Endodermal cell (in vitro differentiated cells): ENCODE results near the gene KIAA0825. TPM values are rescaled to one million over a fixed set of nuclear protein-coding genes. Genes with fewer than 3 reads are reported as not detected.
A peak's percentile ranks its signal among the peaks of the same experiment; 100 is the strongest.

Experiments
- DNase-seq: peaks from one replicate; pipeline ENCODE4 v3.0.0-alpha.2; 2017
- H3K27ac ChIP-seq: 2 replicates; pipeline ENCODE4 v1.5.1; 2013; ENCODE audit warnings: mild to moderate bottlenecking, low read depth, low read length, moderate library complexity
- H3K27me3 ChIP-seq: 2 replicates; pipeline ENCODE4 v1.6.1; 2013; ENCODE audit warnings: mild to moderate bottlenecking, low read length, moderate library complexity; ENCODE audit not compliant: insufficient read depth, control insufficient read depth, poor library complexity, severe bottlenecking
- H3K36me3 ChIP-seq: 2 replicates; pipeline ENCODE4 v1.7.0; 2013; ENCODE audit warnings: mild to moderate bottlenecking, low read length, moderate library complexity; ENCODE audit not compliant: control insufficient read depth, insufficient read depth
- H3K4me1 ChIP-seq: one replicate; pipeline ENCODE4 v1.7.0; 2013; ENCODE audit warnings: low read length; ENCODE audit not compliant: control insufficient read depth, insufficient read depth
- H3K4me3 ChIP-seq: 2 replicates; pipeline ENCODE4 v1.5.1; 2013; ENCODE audit warnings: mild to moderate bottlenecking, low read length, moderate library complexity
- H3K9ac ChIP-seq: 2 replicates; pipeline ENCODE4 v1.6.1; 2013; ENCODE audit warnings: mild to moderate bottlenecking, low read length, moderate library complexity; ENCODE audit not compliant: poor library complexity, severe bottlenecking; ENCODE audit errors: extremely low read depth
- H3K9me3 ChIP-seq: 2 replicates; pipeline ENCODE4 v1.6.1; 2013; ENCODE audit warnings: mild to moderate bottlenecking, low read length, moderate library complexity; ENCODE audit not compliant: control insufficient read depth
- H3K27ac Mint-ChIP-seq: 2 replicates; pipeline ENCODE4 v1.8.0; 2020; ENCODE audit warnings: mixed read lengths
- H3K27me3 Mint-ChIP-seq: 2 replicates; pipeline ENCODE4 v1.8.0; 2021; ENCODE audit warnings: mild to moderate bottlenecking, mixed read lengths; ENCODE audit not compliant: insufficient read depth
- H3K36me3 Mint-ChIP-seq: 2 replicates; pipeline ENCODE4 v1.8.0; 2020; ENCODE audit warnings: low read depth, mixed read lengths
- H3K4me1 Mint-ChIP-seq: 2 replicates; pipeline ENCODE4 v1.8.0; 2020; ENCODE audit warnings: mixed read lengths
- H3K4me3 Mint-ChIP-seq: 2 replicates; pipeline ENCODE4 v1.8.0; 2020; ENCODE audit warnings: mild to moderate bottlenecking, moderate library complexity, mixed read lengths
- H3K9me3 Mint-ChIP-seq: 2 replicates; pipeline ENCODE4 v1.8.0; 2020; ENCODE audit warnings: mild to moderate bottlenecking, mixed read lengths
- WGBS, 2 experiments: methylation state at CpG; one replicate each; pipeline versions ENCODE4 v1.1.5 to v1.1.7; 2013; ENCODE audit warnings: missing lambda C conversion rate in 2 of 2, mixed read lengths in 1 of 2; ENCODE audit not compliant: insufficient coverage in 1 of 2, insufficient read length in 1 of 2; 5-methylcytosine and 5-hydroxymethylcytosine counted together
- total RNA-seq, 2 donors: library from RNA; stranded (reverse); fragmentation: NEBNext Ultra II Directional in 1 of 2; extraction: Animal tissue kit (Norgen Biotek cat#: 25700) in 1 of 2; gene quantifications; 2 replicates in 1 of 2; 3 replicates in 1 of 2; pipeline ENCODE4 v1.2.1, GENCODE V29; 2021
- TF ChIP-seq, protein P1 (sequence below): fragments of 200-600 bp; sonication (generic); conservative IDR thresholded peaks from 2 replicates; pipeline ENCODE4 v1.5.0; 2021; ENCODE audit warnings: antibody characterized with exemption, mild to moderate bottlenecking

KIAA0825 gene
- total RNA-seq, 2 donors from 2014 or later = 2.6 to 3.1 TPM

DNA sequence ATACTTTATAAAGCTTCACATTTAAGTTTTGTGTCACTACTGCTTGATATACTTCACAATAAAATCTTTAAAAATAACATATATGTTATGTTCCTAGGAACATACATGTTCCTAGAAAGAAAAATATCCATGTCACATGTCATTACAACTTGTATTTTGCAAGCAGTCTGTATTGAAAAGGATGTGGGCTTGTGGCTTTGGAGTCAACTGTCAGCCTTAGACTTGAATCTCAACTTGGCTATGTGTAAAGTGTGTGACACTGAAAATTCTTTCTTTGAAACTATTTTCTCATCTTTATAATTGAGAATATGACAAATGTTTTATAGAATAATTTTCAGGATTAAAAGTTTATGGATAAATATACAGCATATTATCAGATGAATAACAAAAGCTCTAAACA is 273.1 kb downstream of the KIAA0825 start:
- Mint-ChIP-seq H3K36me3 (peaks cover 80% of the 10 kb centered on the region), H3K4me1 (peaks cover 2% of the 10 kb centered on the region), H3K9me3 (peaks cover 69% of the 10 kb centered on the region), H3K27me3 (no peaks in the 10 kb centered on the region), H3K27ac (no peak overlapping the region), H3K4me3 (no peak overlapping the region)
- peaks cover 37% of the 10 kb centered on the region for H3K36me3 ChIP-seq
- no peaks in the 10 kb centered on the region for H3K4me1 ChIP-seq
- TF ChIP-seq, protein P1, sequence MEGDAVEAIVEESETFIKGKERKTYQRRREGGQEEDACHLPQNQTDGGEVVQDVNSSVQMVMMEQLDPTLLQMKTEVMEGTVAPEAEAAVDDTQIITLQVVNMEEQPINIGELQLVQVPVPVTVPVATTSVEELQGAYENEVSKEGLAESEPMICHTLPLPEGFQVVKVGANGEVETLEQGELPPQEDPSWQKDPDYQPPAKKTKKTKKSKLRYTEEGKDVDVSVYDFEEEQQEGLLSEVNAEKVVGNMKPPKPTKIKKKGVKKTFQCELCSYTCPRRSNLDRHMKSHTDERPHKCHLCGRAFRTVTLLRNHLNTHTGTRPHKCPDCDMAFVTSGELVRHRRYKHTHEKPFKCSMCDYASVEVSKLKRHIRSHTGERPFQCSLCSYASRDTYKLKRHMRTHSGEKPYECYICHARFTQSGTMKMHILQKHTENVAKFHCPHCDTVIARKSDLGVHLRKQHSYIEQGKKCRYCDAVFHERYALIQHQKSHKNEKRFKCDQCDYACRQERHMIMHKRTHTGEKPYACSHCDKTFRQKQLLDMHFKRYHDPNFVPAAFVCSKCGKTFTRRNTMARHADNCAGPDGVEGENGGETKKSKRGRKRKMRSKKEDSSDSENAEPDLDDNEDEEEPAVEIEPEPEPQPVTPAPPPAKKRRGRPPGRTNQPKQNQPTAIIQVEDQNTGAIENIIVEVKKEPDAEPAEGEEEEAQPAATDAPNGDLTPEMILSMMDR = no peak
- H3K9me3 ChIP-seq = peaks cover 73% of the 10 kb centered on the region
- H3K9ac ChIP-seq = no peak overlapping the region
- DNase-seq = no peak
- peak overlapping the region; percentile 51 for H3K4me3 ChIP-seq
- H3K27me3 ChIP-seq = no peaks in the 10 kb centered on the region
- H3K27ac ChIP-seq = no peak overlapping the region

DNA sequence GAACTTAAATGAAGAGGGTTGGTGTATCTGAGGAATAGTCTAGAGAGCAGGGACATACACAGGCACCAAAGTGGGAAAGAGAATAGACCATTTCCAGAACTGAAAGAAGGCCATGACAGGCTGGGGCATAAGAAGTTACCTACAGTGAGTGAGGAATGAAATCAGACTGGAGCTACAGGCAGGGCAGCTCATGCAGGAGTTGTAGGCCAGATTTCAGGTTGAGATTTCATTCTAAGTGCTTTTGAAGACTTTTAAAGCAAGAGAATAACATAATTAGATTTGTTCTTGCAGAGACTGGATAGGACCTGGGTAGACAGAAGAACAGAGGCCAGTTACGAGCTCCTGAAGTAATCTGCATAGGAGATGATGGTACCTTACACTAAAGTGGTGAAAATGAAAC is 280.8 kb downstream of the KIAA0825 start:
- 92 to 93% methylated on average over 1 of the region's 1 CpG for WGBS, 2 experiments
- TF ChIP-seq, protein P1 = no peak

GRCh38 chr5:94335936-94336335 is 282.5 kb downstream of the KIAA0825 start:
- Histone ChIP-seq H3K27ac (no peak overlapping the region), H3K9me3 (peaks cover 13% of the 10 kb centered on the region), H3K4me3 (no peak overlapping the region), H3K9ac (no peak overlapping the region), H3K27me3 (no peaks in the 10 kb centered on the region), H3K36me3 (peaks cover 53% of the 10 kb centered on the region), H3K4me1 (no peaks in the 10 kb centered on the region)
- no peak overlapping the region for H3K4me3 Mint-ChIP-seq
- no peaks in the 10 kb centered on the region for H3K27me3 Mint-ChIP-seq
- H3K36me3 Mint-ChIP-seq = peaks cover 65% of the 10 kb centered on the region
- no peak for DNase-seq
- TF ChIP-seq, protein P1 = no peak
- no peak overlapping the region for H3K27ac Mint-ChIP-seq
- H3K4me1 Mint-ChIP-seq = no peaks in the 10 kb centered on the region
- 96% methylated on average over 2 of the region's 2 CpGs; no CpG with 5 or more reads in 1 of the 2 experiments for WGBS, 2 experiments
- peaks cover 43% of the 10 kb centered on the region for H3K9me3 Mint-ChIP-seq

More for the DNA sequence above, 280.8 kb downstream of the KIAA0825 start:
- no peak for DNase-seq
- Histone ChIP-seq H3K9ac (no peak overlapping the region), H3K36me3 (peaks cover 59% of the 10 kb centered on the region), H3K9me3 (peaks cover 17% of the 10 kb centered on the region), H3K27me3 (no peaks in the 10 kb centered on the region), H3K27ac (no peak overlapping the region), H3K4me1 (no peaks in the 10 kb centered on the region), H3K4me3 (no peak overlapping the region)
- Mint-ChIP-seq H3K9me3 (peaks cover 30% of the 10 kb centered on the region), H3K4me3 (no peak overlapping the region), H3K27ac (no peak overlapping the region), H3K27me3 (no peaks in the 10 kb centered on the region), H3K4me1 (no peaks in the 10 kb centered on the region), H3K36me3 (peaks cover 61% of the 10 kb centered on the region)
